GM23338 (cell line): ENCODE data around the gene CPA1. TPM values are rescaled to one million over a fixed set of nuclear protein-coding genes. Genes with fewer than 3 reads are reported as not detected.

Experiments
- ATAC-seq: fragments of 200-7000 bp; cut with Tn5 transposase; 3 replicates; pipeline ENCODE4 v1.9.1; 2020
- DNase-seq: peaks from one replicate; pipeline ENCODE4 v3.0.0-alpha.2; 2015; ENCODE audit warnings: low spot score
- H2AFZ ChIP-seq: fragments of 200-600 bp; sonication (generic); 2 replicates; pipeline ENCODE4 v1.8.0; 2016; ENCODE audit warnings: antibody characterized with exemption, mild to moderate bottlenecking, moderate library complexity
- H3F3A ChIP-seq: fragments of 200-600 bp; sonication (generic); replicated peaks from 2 replicates; pipeline ENCODE4 v1.8.0; 2017; ENCODE audit warnings: antibody characterized with exemption, mixed run types, low read depth
- H3K27ac ChIP-seq: fragments of 200-600 bp; sonication (generic); 2 replicates; pipeline ENCODE4 v1.6.1; 2016; ENCODE audit warnings: low read depth
- H3K27me3 ChIP-seq: fragments of 200-600 bp; sonication (generic); 2 replicates; pipeline ENCODE4 v1.8.0; 2016; ENCODE audit warnings: mild to moderate bottlenecking, mixed run types, moderate library complexity; ENCODE audit not compliant: insufficient read depth
- H3K36me3 ChIP-seq: fragments of 200-600 bp; sonication (generic); 2 replicates; pipeline ENCODE4 v1.8.0; 2016; ENCODE audit warnings: mild to moderate bottlenecking; ENCODE audit not compliant: insufficient read depth
- H3K4me1 ChIP-seq: fragments of 200-600 bp; sonication (generic); 2 replicates; pipeline ENCODE4 v1.8.0; 2016; ENCODE audit warnings: mild to moderate bottlenecking, moderate library complexity; ENCODE audit not compliant: insufficient read depth
- H3K4me2 ChIP-seq: fragments of 200-600 bp; sonication (generic); 2 replicates; pipeline ENCODE4 v1.7.1; 2017; ENCODE audit warnings: mixed run types
- H3K4me3 ChIP-seq: fragments of 200-600 bp; sonication (generic); 2 replicates; pipeline ENCODE4 v1.6.1; 2016; ENCODE audit warnings: mixed run types
- H3K79me2 ChIP-seq: fragments of 200-600 bp; sonication (generic); replicated peaks from 2 replicates; pipeline ENCODE4 v1.8.0; 2017; ENCODE audit warnings: mild to moderate bottlenecking; ENCODE audit not compliant: insufficient read depth
- H3K9me2 ChIP-seq: fragments of 200-600 bp; sonication (generic); 2 replicates; pipeline ENCODE4 v1.8.0; 2017; ENCODE audit not compliant: insufficient read depth
- H4K20me1 ChIP-seq: fragments of 200-600 bp; sonication (generic); replicated peaks from 2 replicates; pipeline ENCODE4 v1.8.0; 2017; ENCODE audit warnings: mild to moderate bottlenecking; ENCODE audit not compliant: insufficient read depth
- H3K27ac Mint-ChIP-seq: 2 replicates; pipeline ENCODE4 v1.8.0; 2020; ENCODE audit warnings: inconsistent platforms, mild to moderate bottlenecking, moderate library complexity, mixed read lengths
- H3K27me3 Mint-ChIP-seq: 3 replicates; pipeline ENCODE4 v1.8.0; 2022; ENCODE audit warnings: low read depth, mild to moderate bottlenecking, moderate library complexity, mixed read lengths, inconsistent platforms; ENCODE audit not compliant: insufficient read depth, poor library complexity
- H3K36me3 Mint-ChIP-seq: 3 replicates; pipeline ENCODE4 v1.8.0; 2021; ENCODE audit warnings: low read depth, mild to moderate bottlenecking, inconsistent platforms, moderate library complexity, mixed read lengths
- H3K4me1 Mint-ChIP-seq: 3 replicates; pipeline ENCODE4 v1.8.0; 2020; ENCODE audit warnings: mild to moderate bottlenecking, inconsistent platforms, mixed read lengths
- H3K4me3 Mint-ChIP-seq: 3 replicates; pipeline ENCODE4 v1.8.0; 2021; ENCODE audit warnings: moderate library complexity, mild to moderate bottlenecking, inconsistent platforms, mixed read lengths
- H3K9me3 Mint-ChIP-seq: 3 replicates; pipeline ENCODE4 v1.8.0; 2020; ENCODE audit warnings: moderate library complexity, mild to moderate bottlenecking, inconsistent platforms, mixed read lengths
- CREB1 ChIP-seq: fragments of 250-450 bp; sonication (Bioruptor Pico); IDR thresholded peaks from 2 replicates; pipeline ENCODE4 v1.5.0; 2020; ENCODE audit warnings: low read depth, mild to moderate bottlenecking, moderate library complexity
- EZH2 ChIP-seq: fragments of 200-600 bp; sonication (generic); IDR thresholded peaks from one replicate; pipeline ENCODE4 v1.8.0; 2017; ENCODE audit warnings: antibody characterized with exemption, mild to moderate bottlenecking, low read depth; ENCODE audit not compliant: unreplicated experiment
- EZH2phosphoT487 ChIP-seq: fragments of 200-600 bp; sonication (generic); IDR thresholded peaks from one replicate; pipeline ENCODE4 v1.8.1; 2018; ENCODE audit warnings: antibody characterized with exemption; ENCODE audit not compliant: unreplicated experiment
- JUNB ChIP-seq: IDR thresholded peaks from one replicate; pipeline ENCODE4 v1.6.1; 2016; ENCODE audit warnings: antibody characterized with exemption; ENCODE audit not compliant: unreplicated experiment
- NANOG ChIP-seq: IDR thresholded peaks from 2 replicates; pipeline ENCODE4 v1.6.1; 2016; ENCODE audit warnings: antibody characterized with exemption, borderline replicate concordance
- POLR2AphosphoS5 ChIP-seq: IDR thresholded peaks from 2 replicates; pipeline ENCODE4 v1.6.1; 2016; ENCODE audit warnings: antibody characterized with exemption, low read depth
- STAT1 ChIP-seq: IDR thresholded peaks from one replicate; pipeline ENCODE4 v1.6.1; 2016; ENCODE audit warnings: antibody characterized with exemption; ENCODE audit not compliant: unreplicated experiment
- ZNF114 ChIP-seq: fragments of 250-450 bp; sonication (Bioruptor Pico); IDR thresholded peaks from 2 replicates; pipeline ENCODE4 v1.5.0; 2020; ENCODE audit warnings: mild to moderate bottlenecking, moderate library complexity
- ZNF331 ChIP-seq: fragments of 250-450 bp; sonication (Bioruptor Pico); IDR thresholded peaks from 2 replicates; pipeline ENCODE4 v1.5.0; 2020; ENCODE audit warnings: low read depth, mild to moderate bottlenecking, moderate library complexity
- polyA plus RNA-seq: library from polyadenylated mRNA; unstranded; fragments of >200 nt; fragmentation: Nextera tagmentation; extraction: Ambion mirVana; gene quantifications from 2 replicates; pipeline ENCODE4 v1.2.1, GENCODE V29; 2016
- total RNA-seq: library from RNA; depleted of rRNA; stranded (reverse); fragments of >200 nt; shearing (Covaris generic); gene quantifications from 2 replicates; pipeline ENCODE4 v1.2.3, GENCODE V29; 2014
- TF ChIP-seq, protein P1 (sequence below): fragments of 250-450 bp; sonication (Bioruptor Pico); IDR thresholded peaks from 2 replicates; pipeline ENCODE4 v1.5.0; 2020; ENCODE audit warnings: mild to moderate bottlenecking, moderate library complexity
- TF ChIP-seq, protein P2 (sequence below): IDR thresholded peaks from one replicate; pipeline ENCODE4 v1.6.1; 2018; ENCODE audit warnings: antibody characterized with exemption; ENCODE audit not compliant: unreplicated experiment
- TF ChIP-seq, protein P3 (sequence below), 2 experiments: fragments of 200-600 bp in 1 of 2; sonication (generic) in 1 of 2; conservative IDR thresholded peaks; 2 replicates each; pipeline versions ENCODE4 v1.5.1 to v1.6.1; 2016 to 2017; ENCODE audit warnings: antibody characterized with exemption in 2 of 2, low read depth in 2 of 2, mild to moderate bottlenecking in 2 of 2, moderate library complexity in 1 of 2
- TF ChIP-seq, protein P4 (sequence below): IDR thresholded peaks from 2 replicates; pipeline ENCODE4 v1.6.1; 2016; ENCODE audit warnings: antibody characterized with exemption

CPA1 gene
- total and polyA plus RNA-seq, 2 experiments from 2014 or later: not detected

DNA sequence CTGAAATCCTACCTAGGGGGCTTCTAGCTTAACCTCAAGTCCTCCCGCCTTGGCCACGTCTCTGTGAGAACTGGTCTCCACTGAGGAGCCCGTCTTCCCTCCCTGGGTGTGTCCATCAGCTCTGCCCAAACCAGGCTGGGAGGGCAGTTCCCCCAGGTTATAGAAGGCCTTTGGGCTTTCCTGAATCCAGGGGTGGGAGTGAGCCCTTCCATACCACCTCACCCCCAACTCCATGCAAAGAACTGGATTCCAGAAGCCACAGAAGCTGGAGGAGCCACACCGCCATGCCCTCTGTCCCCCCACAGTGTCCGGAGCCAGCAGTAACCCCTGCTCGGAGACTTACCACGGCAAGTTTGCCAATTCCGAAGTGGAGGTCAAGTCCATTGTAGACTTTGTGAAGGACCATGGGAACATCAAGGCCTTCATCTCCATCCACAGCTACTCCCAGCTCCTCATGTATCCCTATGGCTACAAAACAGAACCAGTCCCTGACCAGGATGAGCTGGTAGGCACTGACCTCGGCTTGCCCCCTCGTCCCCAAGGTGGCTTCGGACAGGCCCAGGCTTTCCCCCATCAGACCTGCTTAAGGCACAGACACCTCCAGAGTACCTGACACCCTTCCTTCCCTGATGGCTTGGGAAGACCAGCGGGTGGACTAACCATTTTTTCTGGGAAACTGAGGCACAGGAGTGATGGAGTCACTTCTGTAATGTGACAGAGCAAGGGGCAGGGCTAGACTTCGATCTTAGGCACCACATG, 4.7 kb downstream of the CPA1 start:
- no peak overlapping the region for H3K27ac Mint-ChIP-seq
- H3K36me3 ChIP-seq: no peaks in the 10 kb centered on the region
- H3K4me3 ChIP-seq: no peak overlapping the region
- no peaks in the 10 kb centered on the region for H3K4me1 ChIP-seq
- H3K27ac ChIP-seq: no peak overlapping the region
- no peaks in the 10 kb centered on the region for H3K27me3 ChIP-seq
- no peaks in the 10 kb centered on the region for H3K79me2 ChIP-seq
- no peak overlapping the region for H3K4me3 Mint-ChIP-seq
- TF ChIP-seq CREB1 (CRISPR knock-in tag) (no peak), POLR2AphosphoS5 (no peak), ZNF114 (CRISPR knock-in tag) (no peak), JUNB (no peak), EZH2 (no peak), EZH2phosphoT487 (no peak), STAT1 (no peak), NANOG (no peak), ZNF331 (CRISPR knock-in tag) (no peak)
- TF ChIP-seq, protein P1, sequence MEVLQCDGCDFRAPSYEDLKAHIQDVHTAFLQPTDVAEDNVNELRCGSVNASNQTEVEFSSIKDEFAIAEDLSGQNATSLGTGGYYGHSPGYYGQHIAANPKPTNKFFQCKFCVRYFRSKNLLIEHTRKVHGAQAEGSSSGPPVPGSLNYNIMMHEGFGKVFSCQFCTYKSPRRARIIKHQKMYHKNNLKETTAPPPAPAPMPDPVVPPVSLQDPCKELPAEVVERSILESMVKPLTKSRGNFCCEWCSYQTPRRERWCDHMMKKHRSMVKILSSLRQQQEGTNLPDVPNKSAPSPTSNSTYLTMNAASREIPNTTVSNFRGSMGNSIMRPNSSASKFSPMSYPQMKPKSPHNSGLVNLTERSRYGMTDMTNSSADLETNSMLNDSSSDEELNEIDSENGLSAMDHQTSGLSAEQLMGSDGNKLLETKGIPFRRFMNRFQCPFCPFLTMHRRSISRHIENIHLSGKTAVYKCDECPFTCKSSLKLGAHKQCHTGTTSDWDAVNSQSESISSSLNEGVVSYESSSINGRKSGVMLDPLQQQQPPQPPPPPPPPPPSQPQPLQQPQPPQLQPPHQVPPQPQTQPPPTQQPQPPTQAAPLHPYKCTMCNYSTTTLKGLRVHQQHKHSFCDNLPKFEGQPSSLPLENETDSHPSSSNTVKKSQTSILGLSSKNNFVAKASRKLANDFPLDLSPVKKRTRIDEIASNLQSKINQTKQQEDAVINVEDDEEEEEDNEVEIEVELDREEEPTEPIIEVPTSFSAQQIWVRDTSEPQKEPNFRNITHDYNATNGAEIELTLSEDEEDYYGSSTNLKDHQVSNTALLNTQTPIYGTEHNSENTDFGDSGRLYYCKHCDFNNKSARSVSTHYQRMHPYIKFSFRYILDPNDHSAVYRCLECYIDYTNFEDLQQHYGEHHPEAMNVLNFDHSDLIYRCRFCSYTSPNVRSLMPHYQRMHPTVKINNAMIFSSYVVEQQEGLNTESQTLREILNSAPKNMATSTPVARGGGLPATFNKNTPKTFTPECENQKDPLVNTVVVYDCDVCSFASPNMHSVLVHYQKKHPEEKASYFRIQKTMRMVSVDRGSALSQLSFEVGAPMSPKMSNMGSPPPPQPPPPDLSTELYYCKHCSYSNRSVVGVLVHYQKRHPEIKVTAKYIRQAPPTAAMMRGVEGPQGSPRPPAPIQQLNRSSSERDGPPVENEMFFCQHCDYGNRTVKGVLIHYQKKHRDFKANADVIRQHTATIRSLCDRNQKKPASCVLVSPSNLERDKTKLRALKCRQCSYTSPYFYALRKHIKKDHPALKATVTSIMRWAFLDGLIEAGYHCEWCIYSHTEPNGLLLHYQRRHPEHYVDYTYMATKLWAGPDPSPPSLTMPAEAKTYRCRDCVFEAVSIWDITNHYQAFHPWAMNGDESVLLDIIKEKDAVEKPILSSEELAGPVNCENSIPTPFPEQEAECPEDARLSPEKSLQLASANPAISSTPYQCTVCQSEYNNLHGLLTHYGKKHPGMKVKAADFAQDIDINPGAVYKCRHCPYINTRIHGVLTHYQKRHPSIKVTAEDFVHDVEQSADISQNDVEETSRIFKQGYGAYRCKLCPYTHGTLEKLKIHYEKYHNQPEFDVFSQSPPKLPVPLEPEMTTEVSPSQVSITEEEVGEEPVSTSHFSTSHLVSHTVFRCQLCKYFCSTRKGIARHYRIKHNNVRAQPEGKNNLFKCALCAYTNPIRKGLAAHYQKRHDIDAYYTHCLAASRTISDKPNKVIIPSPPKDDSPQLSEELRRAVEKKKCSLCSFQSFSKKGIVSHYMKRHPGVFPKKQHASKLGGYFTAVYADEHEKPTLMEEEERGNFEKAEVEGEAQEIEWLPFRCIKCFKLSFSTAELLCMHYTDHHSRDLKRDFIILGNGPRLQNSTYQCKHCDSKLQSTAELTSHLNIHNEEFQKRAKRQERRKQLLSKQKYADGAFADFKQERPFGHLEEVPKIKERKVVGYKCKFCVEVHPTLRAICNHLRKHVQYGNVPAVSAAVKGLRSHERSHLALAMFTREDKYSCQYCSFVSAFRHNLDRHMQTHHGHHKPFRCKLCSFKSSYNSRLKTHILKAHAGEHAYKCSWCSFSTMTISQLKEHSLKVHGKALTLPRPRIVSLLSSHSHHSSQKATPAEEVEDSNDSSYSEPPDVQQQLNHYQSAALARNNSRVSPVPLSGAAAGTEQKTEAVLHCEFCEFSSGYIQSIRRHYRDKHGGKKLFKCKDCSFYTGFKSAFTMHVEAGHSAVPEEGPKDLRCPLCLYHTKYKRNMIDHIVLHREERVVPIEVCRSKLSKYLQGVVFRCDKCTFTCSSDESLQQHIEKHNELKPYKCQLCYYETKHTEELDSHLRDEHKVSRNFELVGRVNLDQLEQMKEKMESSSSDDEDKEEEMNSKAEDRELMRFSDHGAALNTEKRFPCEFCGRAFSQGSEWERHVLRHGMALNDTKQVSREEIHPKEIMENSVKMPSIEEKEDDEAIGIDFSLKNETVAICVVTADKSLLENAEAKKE (CRISPR knock-in tag): no peak
- TF ChIP-seq, protein P2, sequence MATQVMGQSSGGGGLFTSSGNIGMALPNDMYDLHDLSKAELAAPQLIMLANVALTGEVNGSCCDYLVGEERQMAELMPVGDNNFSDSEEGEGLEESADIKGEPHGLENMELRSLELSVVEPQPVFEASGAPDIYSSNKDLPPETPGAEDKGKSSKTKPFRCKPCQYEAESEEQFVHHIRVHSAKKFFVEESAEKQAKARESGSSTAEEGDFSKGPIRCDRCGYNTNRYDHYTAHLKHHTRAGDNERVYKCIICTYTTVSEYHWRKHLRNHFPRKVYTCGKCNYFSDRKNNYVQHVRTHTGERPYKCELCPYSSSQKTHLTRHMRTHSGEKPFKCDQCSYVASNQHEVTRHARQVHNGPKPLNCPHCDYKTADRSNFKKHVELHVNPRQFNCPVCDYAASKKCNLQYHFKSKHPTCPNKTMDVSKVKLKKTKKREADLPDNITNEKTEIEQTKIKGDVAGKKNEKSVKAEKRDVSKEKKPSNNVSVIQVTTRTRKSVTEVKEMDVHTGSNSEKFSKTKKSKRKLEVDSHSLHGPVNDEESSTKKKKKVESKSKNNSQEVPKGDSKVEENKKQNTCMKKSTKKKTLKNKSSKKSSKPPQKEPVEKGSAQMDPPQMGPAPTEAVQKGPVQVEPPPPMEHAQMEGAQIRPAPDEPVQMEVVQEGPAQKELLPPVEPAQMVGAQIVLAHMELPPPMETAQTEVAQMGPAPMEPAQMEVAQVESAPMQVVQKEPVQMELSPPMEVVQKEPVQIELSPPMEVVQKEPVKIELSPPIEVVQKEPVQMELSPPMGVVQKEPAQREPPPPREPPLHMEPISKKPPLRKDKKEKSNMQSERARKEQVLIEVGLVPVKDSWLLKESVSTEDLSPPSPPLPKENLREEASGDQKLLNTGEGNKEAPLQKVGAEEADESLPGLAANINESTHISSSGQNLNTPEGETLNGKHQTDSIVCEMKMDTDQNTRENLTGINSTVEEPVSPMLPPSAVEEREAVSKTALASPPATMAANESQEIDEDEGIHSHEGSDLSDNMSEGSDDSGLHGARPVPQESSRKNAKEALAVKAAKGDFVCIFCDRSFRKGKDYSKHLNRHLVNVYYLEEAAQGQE: no peak
- TF ChIP-seq, protein P3, sequence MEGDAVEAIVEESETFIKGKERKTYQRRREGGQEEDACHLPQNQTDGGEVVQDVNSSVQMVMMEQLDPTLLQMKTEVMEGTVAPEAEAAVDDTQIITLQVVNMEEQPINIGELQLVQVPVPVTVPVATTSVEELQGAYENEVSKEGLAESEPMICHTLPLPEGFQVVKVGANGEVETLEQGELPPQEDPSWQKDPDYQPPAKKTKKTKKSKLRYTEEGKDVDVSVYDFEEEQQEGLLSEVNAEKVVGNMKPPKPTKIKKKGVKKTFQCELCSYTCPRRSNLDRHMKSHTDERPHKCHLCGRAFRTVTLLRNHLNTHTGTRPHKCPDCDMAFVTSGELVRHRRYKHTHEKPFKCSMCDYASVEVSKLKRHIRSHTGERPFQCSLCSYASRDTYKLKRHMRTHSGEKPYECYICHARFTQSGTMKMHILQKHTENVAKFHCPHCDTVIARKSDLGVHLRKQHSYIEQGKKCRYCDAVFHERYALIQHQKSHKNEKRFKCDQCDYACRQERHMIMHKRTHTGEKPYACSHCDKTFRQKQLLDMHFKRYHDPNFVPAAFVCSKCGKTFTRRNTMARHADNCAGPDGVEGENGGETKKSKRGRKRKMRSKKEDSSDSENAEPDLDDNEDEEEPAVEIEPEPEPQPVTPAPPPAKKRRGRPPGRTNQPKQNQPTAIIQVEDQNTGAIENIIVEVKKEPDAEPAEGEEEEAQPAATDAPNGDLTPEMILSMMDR (conservative IDR thresholded peaks at IDR 0.05; ENCODE audit: low read depth in 2 of 2): no peak
- TF ChIP-seq, protein P4, sequence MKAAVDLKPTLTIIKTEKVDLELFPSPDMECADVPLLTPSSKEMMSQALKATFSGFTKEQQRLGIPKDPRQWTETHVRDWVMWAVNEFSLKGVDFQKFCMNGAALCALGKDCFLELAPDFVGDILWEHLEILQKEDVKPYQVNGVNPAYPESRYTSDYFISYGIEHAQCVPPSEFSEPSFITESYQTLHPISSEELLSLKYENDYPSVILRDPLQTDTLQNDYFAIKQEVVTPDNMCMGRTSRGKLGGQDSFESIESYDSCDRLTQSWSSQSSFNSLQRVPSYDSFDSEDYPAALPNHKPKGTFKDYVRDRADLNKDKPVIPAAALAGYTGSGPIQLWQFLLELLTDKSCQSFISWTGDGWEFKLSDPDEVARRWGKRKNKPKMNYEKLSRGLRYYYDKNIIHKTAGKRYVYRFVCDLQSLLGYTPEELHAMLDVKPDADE: no peak
- H4K20me1 ChIP-seq: no peaks in the 10 kb centered on the region
- DNase-seq: no peak
- H3K9me3 Mint-ChIP-seq: peaks cover 4% of the 10 kb centered on the region
- no peak overlapping the region for H2AFZ ChIP-seq
- H3K36me3 Mint-ChIP-seq: peaks cover 3% of the 10 kb centered on the region; the same call in 2 of the 3 replicates
- H3K9me2 ChIP-seq: peaks cover 6% of the 10 kb centered on the region; the same call in 1 of the 2 replicates
- no peaks in the 10 kb centered on the region for H3F3A ChIP-seq
- no peak overlapping the region for H3K4me2 ChIP-seq
- peaks cover 7% of the 10 kb centered on the region for H3K27me3 Mint-ChIP-seq
- H3K4me1 Mint-ChIP-seq: peaks cover 4% of the 10 kb centered on the region; the same call in 2 of the 3 replicates
- ATAC-seq: no peak
